ENCODE results near the gene ITGA11. TPM values are rescaled to one million over a fixed set of nuclear protein-coding genes. Genes with fewer than 3 reads are reported as not detected.
A peak's percentile ranks its signal among the peaks of the same experiment; 100 is the strongest.

ITGA11 gene
- total and polyA plus RNA-seq, 8 donors, result 0.19 to 4.1 (median 0.66) TPM

GRCh38 chr15:68470049-68470742 is 38.2 kb upstream of the ITGA11 start:
- H3K27ac ChIP-seq, result no peak overlapping the region
- no peak overlapping the region for H3K4me3 ChIP-seq
- H3K9me3 ChIP-seq, result no peaks in the 10 kb centered on the region
- no peak for DNase-seq
- WGBS, 2 donors, result 78 to 83% methylated on average over 14 of the region's 14 CpGs
- no peak for FAIRE-seq
- no peaks in the 10 kb centered on the region for H3K27me3 ChIP-seq
- no peaks in the 10 kb centered on the region for H3K36me3 ChIP-seq
- peak in 2 of 4 donors; percentile 21 to 33 for ATAC-seq
- H3K4me1 ChIP-seq, result peaks cover 0 to 10% (median 4%) of the 10 kb centered on the region in 3 donors
- intact Hi-C loops (cut with DNase I), result no loop called here
- TF ChIP-seq CTCF (IDR thresholded peaks at IDR 0.05), result no peak

GRCh38 chr15:68469162-68470048 is 37.4 kb upstream of the ITGA11 start:
- peaks cover 0 to 10% (median 4%) of the 10 kb centered on the region in 3 donors for H3K4me1 ChIP-seq
- ATAC-seq, result no peak
- no peaks in the 10 kb centered on the region for H3K36me3 ChIP-seq
- no peak for DNase-seq
- no peaks in the 10 kb centered on the region for H3K27me3 ChIP-seq
- FAIRE-seq, result no peak
- 74 to 79% methylated on average over 6 of the region's 6 CpGs for WGBS, 2 donors
- no peaks in the 10 kb centered on the region for H3K9me3 ChIP-seq
- H3K27ac ChIP-seq, result no peak overlapping the region
- no peak overlapping the region for H3K4me3 ChIP-seq
- intact Hi-C loops (cut with DNase I), result no loop called here
- no peak for TF ChIP-seq CTCF (IDR thresholded peaks at IDR 0.05)

- DNase-seq (no peak), FAIRE-seq (no peak), ATAC-seq (no peak)
- intact Hi-C loops (cut with DNase I), result no loop called here
- no peaks in the 10 kb centered on the region for H3K36me3 ChIP-seq
- no peak overlapping the region for H3K27ac ChIP-seq
- H3K4me1 ChIP-seq, result peaks cover 0 to 10% (median 4%) of the 10 kb centered on the region in 3 donors
- H3K27me3 ChIP-seq, result no peaks in the 10 kb centered on the region
- H3K9me3 ChIP-seq, result no peaks in the 10 kb centered on the region
- no peak for TF ChIP-seq CTCF (IDR thresholded peaks at IDR 0.05)
- no peak overlapping the region for H3K4me3 ChIP-seq
These were observed 34.9 kb upstream of the ITGA11 start for GRCh38 chr15:68466876-68467275.

- no peak for TF ChIP-seq CTCF (IDR thresholded peaks at IDR 0.05)
- no peak for ATAC-seq
- 78 to 81% methylated on average over 6 of the region's 6 CpGs for WGBS, 2 donors
- intact Hi-C loops (cut with DNase I), result no loop called here
- Histone ChIP-seq H3K9me3 (no peaks in the 10 kb centered on the region), H3K27me3 (no peaks in the 10 kb centered on the region), H3K36me3 (no peaks in the 10 kb centered on the region), H3K4me1 (peaks cover 0 to 8% (median 0%) of the 10 kb centered on the region in 3 donors), H3K4me3 (no peak overlapping the region), H3K27ac (no peak overlapping the region)
- FAIRE-seq, result no peak
- no peak for DNase-seq
These were observed 34.0 kb upstream of the ITGA11 start for GRCh38 chr15:68465861-68466560.
